ENCODE measurements around the gene NTRK2.

Gene NTRK2

DNA sequence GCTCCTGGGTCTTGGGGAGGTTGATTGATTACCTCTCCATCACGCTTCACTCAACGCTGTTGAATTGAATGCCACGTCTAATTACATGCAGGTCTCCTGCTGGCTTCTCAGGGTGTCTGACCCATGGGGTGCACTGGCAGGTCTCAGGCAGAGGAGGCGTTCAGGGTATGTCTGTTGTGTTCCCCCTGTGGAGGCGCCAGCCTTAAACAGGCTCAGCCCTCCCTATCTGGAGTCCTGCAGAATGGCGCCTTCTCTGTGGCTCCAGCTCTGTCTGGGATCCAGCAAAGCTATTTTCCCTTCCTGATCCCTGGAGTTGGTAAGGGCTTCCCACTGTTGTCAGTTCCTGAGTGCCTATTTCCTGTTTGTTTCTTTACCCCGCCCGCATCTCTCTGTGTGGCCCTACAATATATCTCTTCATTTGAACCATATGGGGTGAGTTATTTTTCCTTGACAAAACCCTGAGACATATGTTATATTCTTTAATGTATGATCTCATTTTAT is 150.0 kb downstream of the NTRK2 start:
- no peak for DNase-seq (ENCODE audit: low read depth)

DNA sequence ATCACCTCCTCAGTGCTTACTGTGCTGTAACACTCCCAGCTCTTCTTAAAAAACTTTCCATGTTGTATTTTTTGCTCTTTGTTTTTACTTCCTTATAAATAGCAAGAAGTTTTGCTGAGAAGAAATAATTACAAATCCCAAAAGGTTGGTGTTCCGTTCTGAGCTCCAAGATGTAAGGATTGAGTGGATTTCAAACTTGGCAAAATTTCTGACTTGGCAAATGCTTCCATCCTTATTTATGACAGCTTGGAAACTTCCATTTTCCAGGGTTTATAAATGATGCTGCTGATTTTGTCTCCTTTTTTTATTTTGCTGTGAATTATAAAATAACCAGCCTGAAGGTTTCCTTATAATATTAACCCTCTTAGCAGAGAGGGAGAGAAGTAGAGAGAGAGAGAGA is 151.9 kb downstream of the NTRK2 start:
- DNase-seq (ENCODE audit: low read depth) = no peak

GRCh38 chr9:84822589-84823233 is 153.2 kb downstream of the NTRK2 start:
- DNase-seq (ENCODE audit: low read depth) = no peak

- no peak for DNase-seq (ENCODE audit: low read depth)
Measured at GRCh38 chr9:84823421-84824271, 154.1 kb downstream of the NTRK2 start.

GRCh38 chr9:84827216-84827765 is 157.8 kb downstream of the NTRK2 start:
- DNase-seq (ENCODE audit: low read depth) = no peak

DNA sequence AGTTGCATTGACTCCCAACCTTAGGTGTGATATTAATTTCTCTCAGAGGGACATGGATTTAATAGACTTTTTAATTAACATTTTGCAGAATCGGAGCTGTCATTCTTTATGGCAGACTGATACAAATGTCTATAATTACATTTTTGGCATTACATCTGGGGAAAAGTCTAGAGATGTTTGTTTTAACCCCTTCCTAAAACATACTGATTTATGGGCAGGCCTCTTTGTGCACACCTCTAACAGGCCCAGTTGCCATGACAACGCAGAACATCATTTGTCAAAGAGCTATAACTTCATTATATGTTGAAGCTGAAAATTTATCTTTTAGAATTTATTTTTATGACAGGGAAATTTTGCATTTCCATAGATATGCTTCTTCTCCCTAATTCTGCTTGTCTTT is 158.5 kb downstream of the NTRK2 start:
- no peak for DNase-seq (ENCODE audit: low read depth)

DNA sequence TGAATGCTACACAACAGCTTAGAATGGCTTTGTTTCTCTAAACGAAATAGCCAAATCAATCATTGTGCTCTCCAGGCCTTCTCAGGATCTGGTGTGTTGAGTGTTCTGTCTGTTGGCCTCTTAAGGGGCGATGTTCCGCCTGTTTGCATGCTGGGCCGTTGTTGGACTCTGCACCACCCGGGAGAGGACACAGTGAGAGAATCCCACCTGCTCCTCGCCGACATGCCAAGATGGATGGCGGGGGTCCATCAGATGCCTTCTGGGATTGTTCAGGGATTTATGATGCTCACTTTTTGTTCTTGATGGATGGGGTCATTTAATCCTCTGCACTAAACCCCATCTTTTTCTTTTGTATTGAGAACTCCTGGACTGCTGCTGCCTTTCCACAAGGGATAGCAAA is 159.9 kb downstream of the NTRK2 start:
- DNase-seq (ENCODE audit: low read depth) = no peak

DNA sequence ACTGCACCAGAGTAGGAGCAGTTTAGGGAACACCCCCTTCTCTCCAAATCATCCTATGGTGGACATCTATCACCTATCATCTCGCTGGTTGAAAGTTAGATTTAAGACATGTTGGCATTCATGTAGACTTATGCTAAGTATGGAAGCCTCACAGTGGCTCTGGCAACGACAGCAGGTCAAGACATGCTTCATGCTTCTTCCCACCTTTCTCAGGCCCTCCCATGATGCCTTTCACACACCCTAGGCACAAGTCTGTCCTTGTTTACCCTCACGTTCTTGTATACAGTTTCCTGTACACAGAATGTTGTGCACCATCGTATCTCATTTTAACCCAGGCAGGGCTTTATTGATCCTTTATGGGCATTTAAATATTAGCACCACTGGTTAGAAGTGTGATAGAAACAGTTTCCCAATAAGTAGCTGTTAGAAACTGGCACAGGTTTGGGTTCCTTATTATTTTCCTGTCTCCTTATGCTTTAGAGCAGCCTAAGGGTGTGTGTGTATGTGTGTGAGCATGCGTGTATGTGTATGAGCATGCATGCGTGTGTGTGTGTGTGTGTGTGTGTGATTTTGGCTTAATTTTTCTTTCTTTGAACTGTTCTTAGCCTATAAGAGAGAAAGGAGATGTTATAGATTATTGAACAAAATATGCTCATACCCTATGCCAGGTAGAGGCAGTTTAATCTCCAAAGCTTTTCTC is 160.6 kb downstream of the NTRK2 start:
- DNase-seq (ENCODE audit: low read depth) = no peak

DNA sequence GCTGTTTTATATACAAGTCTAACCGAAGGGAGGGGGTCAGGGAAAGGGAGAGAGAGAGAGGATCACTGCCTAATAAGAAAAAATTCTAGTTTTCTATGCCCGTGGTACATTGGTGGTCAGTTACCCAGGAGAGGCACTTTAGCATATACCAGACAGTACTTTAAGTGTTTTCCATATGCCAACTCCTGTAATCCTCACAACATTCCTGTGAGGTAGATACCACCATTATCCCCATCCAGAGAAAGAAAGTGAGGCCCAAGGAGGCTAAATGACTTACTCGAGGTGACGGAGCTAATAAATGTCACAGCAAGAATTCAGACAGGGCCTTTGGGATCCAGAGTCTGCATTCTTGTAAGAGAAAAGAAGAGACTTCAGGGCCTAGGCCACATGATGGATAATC is 161.8 kb downstream of the NTRK2 start:
- no peak for DNase-seq (ENCODE audit: low read depth)

GRCh38 chr9:84832453-84832852 is 162.9 kb downstream of the NTRK2 start:
- no peak for DNase-seq (ENCODE audit: low read depth)

GRCh38 chr9:84834426-84834825 is 164.9 kb downstream of the NTRK2 start:
- no peak for DNase-seq (ENCODE audit: low read depth)

DNA sequence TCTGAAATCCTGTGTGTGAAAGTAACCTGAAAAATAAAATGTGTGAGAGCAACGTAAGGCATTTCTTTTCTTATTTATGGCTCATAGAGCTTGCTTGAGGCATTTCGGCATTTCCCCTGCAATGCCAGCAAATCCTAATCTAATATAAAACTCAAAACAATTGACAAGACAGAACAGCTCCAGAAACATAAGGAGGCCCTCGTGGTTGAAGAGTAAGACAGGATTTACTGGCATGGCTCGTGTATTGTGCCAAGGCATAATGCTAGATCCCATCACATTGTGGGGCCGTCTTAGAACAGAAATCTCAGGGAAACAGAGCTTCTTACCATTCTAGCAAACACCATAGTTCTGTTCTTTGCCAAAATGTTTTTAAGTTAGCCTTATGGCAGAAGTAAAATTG is 166.2 kb downstream of the NTRK2 start:
- DNase-seq (ENCODE audit: low read depth) = no peak

DNA sequence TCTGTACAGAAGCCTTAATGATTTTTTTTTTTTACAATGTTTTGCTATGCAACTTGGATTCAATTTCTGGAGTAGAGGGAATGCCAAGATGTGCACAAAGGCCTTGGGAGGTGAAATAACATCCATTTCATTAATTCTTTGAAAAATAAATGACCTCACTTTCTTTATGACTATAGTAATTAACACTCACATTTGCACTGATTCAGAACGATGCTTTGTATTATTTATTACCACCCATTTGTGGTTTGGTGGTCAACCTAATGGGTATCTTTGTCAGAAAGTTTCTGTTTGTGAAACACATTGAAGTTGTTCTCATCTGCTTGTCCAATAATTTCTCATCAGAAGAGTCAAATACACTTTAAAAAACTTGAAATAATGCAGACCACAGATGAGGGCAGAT is 169.3 kb downstream of the NTRK2 start:
- no peak for DNase-seq (ENCODE audit: low read depth)

- DNase-seq (ENCODE audit: low read depth) = no peak
Measured at GRCh38 chr9:84839541-84839940, 170.0 kb downstream of the NTRK2 start.

- no peak for DNase-seq (ENCODE audit: low read depth)
Measured at GRCh38 chr9:84841931-84842330, 172.4 kb downstream of the NTRK2 start.

GRCh38 chr9:84843175-84843824 is 173.8 kb downstream of the NTRK2 start:
- DNase-seq (ENCODE audit: low read depth) = no peak

DNA sequence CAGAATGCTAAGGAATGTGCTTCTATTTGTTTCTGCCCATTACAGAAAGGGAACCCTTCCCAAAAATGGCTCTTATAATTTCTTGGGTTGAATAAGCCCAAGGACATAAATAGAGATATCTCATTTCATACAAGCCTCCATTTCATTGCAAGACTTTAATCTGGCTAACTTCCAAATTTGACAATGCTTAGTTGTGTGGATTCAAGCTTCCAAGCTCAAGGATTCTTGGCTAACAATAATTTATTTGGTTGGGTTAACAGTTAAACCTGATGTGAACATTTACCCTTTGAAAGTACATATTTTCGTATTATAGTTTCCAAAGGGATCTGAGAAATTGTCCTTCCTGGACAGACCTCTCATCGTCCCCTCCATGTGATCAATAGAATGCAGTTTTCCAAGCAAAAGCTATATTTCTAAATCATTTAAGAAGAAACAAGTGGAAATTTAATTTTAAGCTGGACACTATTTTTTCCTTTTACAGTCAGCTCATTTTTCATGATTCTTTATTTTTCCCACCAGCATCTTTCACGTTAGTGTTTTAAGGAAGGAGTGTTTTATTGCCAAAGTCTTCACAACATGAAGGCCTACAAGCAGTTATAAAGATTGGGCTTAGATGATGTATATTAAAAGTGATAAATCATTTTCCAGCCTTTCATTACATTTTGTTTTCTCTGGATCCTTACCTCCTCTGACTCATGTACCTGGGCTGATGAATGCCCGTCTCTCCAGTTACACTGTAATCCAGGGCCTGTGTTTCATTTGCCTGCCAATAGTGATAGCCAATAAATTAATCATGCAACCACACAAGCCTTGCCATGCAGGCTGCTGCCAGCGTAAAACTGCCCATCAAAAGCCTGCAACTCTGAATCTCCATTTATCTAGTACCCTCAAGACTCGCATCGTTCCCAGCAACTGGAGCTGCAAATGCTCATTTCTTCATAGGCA is 176.7 kb downstream of the NTRK2 start:
- DNase-seq (ENCODE audit: low read depth) = no peak

DNA sequence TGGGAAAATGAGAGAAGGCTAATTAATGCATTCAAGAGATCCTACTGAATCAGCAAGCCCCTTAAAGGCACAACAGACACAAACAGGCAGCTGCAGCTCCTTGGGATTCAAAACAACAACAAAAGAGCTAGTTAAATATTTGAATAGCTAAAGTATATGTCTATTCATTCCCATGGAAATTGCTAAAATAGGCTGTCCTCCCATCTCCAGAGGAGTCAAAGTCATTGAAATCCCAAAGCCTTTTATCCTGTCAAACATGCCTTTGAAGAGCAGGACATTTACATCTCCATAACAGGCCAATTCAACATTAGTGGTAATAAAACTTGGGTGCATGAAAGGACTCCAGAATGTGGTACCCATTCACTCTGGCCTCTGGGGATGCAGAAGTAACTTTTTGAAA is 177.4 kb downstream of the NTRK2 start:
- DNase-seq (ENCODE audit: low read depth) = no peak

- no peak for DNase-seq (ENCODE audit: low read depth)
Measured at GRCh38 chr9:84849049-84849448, 179.5 kb downstream of the NTRK2 start.

- DNase-seq (ENCODE audit: low read depth) = no peak
Measured at GRCh38 chr9:84850830-84851392, 181.4 kb downstream of the NTRK2 start.

Measured in stimulated activated CD8-positive, alpha-beta memory T cell treated with anti-CD3 and anti-CD28 coated beads, Interleukin-15, amount 100 ng/mL, for 1 hour (primary cell).